CD1c-positive myeloid dendritic cell (primary cell): ENCODE data around the gene SEC63.
"Not testable (repeated sequence)": the region's sequence is repeated elsewhere in the genome, so short reads cannot be mapped to it uniquely, and the experiment has no call there.

Source experiments
- DNase-seq: peaks from one replicate; pipeline ENCODE4 v3.0.0-alpha.2; 2016; ENCODE audit errors: extremely low spot score

SEC63 gene

GRCh38 chr6:107972413-107973096, 14.5 kb upstream of the SEC63 start:
- peak; percentile 15 for DNase-seq

- no peak for DNase-seq
Observed at GRCh38 chr6:107971181-107971580, 13.2 kb upstream of the SEC63 start.

- no peak for DNase-seq
Observed at GRCh38 chr6:107970255-107970654, 12.2 kb upstream of the SEC63 start.

GRCh38 chr6:107968081-107968480, 10.1 kb upstream of the SEC63 start:
- DNase-seq: no peak

GRCh38 chr6:107965746-107966145, 7.7 kb upstream of the SEC63 start:
- no peak for DNase-seq

GRCh38 chr6:107962723-107963122, 4.7 kb upstream of the SEC63 start:
- DNase-seq: no peak

- no peak for DNase-seq
Observed at GRCh38 chr6:107959392-107959791, 1.4 kb upstream of the SEC63 start.

GRCh38 chr6:107958689-107959362, 818 bp upstream of the SEC63 start:
- not testable (repeated sequence) for DNase-seq

GRCh38 chr6:107957308-107957908, 600 bp downstream of the SEC63 start:
- DNase-seq: peak; percentile 78

- peak; percentile 47 for DNase-seq
Observed at GRCh38 chr6:107956586-107957307, 1.3 kb downstream of the SEC63 start.

GRCh38 chr6:107956181-107956580, 1.8 kb downstream of the SEC63 start:
- DNase-seq: peak; percentile 3

GRCh38 chr6:107953858-107954414, 4.1 kb downstream of the SEC63 start:
- not testable (repeated sequence) for DNase-seq

- DNase-seq: no peak
Observed at GRCh38 chr6:107943626-107944439, 14.2 kb downstream of the SEC63 start.

GRCh38 chr6:107942142-107942541, 15.9 kb downstream of the SEC63 start:
- DNase-seq: no peak

GRCh38 chr6:107941627-107942026, 16.4 kb downstream of the SEC63 start:
- no peak for DNase-seq

- DNase-seq: no peak
Observed at GRCh38 chr6:107941199-107941598, 16.8 kb downstream of the SEC63 start.

GRCh38 chr6:107936910-107937292, 21.1 kb downstream of the SEC63 start:
- not testable (repeated sequence) for DNase-seq

GRCh38 chr6:107936162-107936909, 21.7 kb downstream of the SEC63 start:
- DNase-seq: no peak

- DNase-seq: not testable (repeated sequence)
Observed at GRCh38 chr6:107934229-107934628, 23.8 kb downstream of the SEC63 start.

- DNase-seq: no peak
Observed at GRCh38 chr6:107932580-107932979, 25.4 kb downstream of the SEC63 start.
